ENCODE measurements around the gene TAS1R1.
A peak's percentile ranks its signal among the peaks of the same experiment; 100 is the strongest.

The TAS1R1 gene

GRCh38 chr1:6554907-6555778, at the start of gene TAS1R1:
Gene TAS1R1 (plus strand): TSS chr1:6555307. CDS start chr1:6555374, 67 bp downstream.
- peak; percentile 64 for DNase-seq

- peak; percentile 25 for DNase-seq
Observed at GRCh38 chr1:6505367-6506209, 49.5 kb upstream of the TAS1R1 start.

GRCh38 chr1:6506210-6507036, 48.7 kb upstream of the TAS1R1 start:
- peak; percentile 27 for DNase-seq

GRCh38 chr1:6507037-6507428, 48.1 kb upstream of the TAS1R1 start:
- peak; percentile 23 for DNase-seq

DNA sequence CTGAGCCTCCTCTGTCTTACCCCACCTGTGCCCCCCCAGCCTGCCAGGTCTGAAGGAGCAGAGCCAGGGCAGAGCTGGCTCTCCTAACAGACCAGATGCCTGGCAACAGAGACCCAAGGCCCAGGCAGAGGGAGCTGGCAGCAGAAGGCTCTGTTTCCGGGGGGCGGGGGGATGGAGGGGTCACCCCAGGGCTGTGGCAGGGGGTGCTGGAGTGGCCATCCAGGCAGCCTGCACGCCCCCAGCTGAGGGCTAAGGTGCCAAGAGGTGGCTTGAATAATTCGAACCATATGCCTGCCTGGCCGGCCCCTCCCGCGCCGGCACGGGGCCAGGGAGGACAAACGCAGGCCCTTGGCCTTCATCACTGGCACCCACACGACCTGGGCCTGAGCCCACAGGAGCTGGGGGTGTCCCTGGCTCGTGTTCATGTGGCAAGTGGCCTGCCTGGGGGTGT, 47.6 kb upstream of the TAS1R1 start:
- peak; percentile 60 for DNase-seq

GRCh38 chr1:6508154-6508815, 46.8 kb upstream of the TAS1R1 start:
- peak; percentile 26 for DNase-seq

GRCh38 chr1:6508816-6509189, 46.3 kb upstream of the TAS1R1 start:
- DNase-seq, result peak; percentile 33

DNA sequence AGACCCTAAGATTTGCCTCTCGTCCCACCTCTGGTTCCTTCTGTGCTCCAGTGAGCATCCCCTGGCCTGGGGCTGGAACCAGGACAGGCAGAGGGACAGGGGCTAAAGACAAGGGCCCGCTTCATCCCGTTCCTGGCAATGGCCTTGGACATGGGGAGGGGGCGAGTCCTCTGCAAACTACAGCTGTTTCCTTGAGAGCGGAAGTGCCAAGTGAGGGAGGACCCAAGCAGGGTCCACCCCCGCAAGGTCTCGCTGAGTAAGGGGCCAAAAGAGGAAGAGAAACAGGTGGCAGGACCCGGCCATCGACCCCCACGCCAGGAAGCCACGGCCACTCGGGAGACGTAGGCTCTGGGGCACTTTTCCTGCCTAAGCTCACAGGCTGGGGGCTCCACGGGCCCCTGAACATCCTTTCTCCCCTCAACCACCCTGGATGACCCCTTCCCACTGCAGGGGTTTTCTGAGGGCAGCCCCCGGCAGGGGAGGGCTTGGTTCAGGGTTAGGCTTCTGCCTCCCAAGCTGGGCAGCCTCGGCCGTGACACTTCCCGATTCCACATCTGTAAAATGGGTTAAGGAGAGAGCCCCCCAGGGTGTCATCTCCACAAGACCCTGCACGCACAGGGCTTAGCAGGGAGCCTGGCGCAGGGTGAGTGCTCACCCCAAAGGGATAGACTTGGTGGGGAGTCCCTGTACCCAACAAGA, 45.7 kb upstream of the TAS1R1 start:
- DNase-seq, result peak; percentile 35

GRCh38 chr1:6509919-6510291, 45.2 kb upstream of the TAS1R1 start:
- DNase-seq, result peak; percentile 24

DNA sequence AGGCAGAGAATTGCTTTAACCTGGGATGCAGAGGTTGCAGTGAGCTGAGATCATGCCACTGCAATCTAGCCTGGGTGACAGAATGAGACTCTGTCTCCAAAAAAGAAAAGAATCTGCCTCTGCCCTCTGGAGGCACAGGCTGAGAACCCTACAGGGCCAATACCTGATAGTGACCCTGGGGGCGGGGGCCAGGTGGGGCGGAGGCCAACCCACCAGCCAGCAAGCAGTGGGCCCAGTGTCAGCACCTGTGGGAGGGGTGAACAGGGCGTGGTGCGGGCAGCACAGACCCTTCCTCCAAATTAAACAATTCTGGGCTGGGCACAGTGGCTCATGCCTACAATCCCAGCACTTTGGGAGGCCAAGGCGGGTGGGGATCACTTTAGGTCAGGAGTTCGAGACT, 44.6 kb upstream of the TAS1R1 start:
- DNase-seq, result no peak

GRCh38 chr1:6511056-6511455, 44.1 kb upstream of the TAS1R1 start:
- DNase-seq, result no peak

- no peak for DNase-seq
Observed at GRCh38 chr1:6511561-6512244, 43.4 kb upstream of the TAS1R1 start.

DNA sequence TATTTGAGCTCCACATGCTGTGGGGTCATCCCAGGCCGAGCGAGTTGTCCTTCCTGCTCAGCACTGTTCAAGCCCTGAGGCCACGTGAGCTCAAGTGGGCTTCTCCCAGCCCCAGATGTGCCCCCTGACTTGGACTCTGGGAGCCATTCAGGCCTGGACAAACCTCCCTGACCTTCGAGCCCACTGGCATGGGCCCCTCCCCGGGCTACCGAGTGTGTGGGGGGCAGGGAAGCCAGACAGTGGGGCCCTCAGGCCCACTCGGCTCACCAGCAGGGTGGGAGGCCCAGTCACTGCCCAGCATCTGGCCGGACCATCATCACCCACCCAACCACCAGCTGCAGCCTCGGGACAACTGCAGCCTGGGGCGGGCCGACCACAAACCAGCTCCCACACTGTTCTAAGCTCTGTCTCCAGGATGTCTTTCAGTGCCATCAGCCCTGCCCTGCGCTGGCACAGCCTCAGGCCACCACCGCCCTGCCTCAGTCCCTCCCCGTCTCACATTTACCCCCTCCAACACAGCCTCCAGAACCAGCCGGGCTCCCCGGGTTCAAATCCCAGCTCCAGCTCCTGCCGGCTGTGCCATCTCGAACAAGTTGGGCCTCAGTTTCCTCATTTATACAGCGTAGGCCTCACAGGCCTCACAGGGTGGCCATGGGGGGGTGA, 42.7 kb upstream of the TAS1R1 start:
- DNase-seq, result no peak

DNA sequence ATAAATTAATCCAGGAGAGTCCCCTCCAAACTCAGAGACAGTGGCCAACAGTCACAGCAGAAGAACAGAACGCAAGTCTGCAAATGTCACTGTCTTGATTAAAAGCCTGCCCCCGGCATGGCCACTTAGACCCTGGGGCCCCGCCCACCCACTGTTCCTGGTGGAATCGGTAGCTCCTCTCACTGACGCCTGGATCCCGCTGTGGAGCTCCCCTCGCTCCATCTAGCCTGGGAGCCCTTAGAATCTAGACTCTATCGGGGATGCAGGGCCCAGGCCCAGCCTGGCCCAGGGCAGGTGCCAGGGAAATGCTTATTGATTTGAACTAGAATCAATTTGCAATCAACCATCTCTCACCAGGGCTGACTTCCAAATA, 42.2 kb upstream of the TAS1R1 start:
- no peak for DNase-seq

DNA sequence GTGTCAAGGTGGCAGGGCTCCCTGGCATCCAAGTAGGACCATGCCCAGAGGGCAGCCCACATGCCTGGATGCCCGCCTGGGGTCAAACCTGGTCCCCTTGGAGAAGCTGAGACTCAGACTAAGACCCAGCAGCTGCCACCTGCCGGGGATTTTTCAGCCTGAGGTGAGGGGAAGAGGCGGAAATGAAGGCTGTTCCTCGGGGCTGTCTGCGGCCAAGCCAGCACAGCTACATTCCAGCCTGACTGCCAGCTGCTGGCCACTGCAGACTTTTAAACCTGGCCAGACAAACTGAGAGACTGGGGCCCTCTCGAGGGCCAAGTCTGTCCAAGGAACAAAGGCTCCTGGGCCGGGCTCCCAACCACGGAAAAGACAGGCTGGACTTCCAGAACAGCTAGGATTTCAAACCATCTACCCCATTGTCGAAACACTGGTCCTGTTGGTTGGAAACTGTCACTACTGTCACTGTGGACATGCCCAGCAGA, 41.7 kb upstream of the TAS1R1 start:
- no peak for DNase-seq

- DNase-seq, result no peak
Observed at GRCh38 chr1:6515771-6516170, 39.3 kb upstream of the TAS1R1 start.

DNA sequence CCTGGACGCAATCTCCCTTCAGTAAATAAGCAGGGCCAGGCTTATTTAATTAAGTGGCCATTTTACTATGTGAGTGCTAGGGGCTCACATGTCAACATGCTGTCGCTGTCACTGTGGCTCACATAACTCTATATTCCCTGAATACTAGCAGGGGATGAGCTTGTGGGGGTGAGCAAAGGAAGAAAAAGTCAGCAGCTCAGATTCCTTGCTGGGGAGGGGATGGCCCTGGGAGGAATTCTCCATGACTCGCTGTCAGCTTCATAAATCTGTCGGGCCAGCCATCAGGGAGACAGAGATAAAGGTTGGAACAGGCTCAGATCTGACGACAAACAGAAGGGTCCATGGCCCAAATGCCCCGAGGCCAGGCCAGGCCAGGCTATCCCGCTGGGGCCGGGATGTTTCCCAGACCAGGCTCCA, 37.7 kb upstream of the TAS1R1 start:
- DNase-seq, result no peak

DNA sequence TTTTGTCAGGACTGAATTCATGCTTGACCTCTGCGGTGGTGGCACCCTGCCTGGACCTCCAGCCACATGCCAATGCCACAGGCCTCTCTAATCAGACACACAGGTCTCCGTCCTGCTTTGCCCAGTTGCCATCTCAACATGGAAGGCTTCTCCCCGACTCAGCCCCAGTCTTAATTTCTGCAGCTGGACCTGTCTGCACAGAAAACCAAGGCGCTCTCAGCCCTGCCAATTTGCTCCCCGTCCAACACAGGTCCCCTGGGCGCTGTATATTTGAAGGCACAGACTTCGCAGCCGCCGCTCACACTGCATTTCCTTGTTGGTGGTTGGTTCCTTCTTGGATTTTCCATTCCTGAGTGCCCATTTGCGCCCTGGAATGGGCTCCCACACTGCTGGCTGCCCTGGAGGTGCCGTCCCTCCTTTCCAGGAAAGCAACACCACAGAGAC, 35.6 kb upstream of the TAS1R1 start:
- peak; percentile 85 for DNase-seq

GRCh38 chr1:6519935-6520671, 35.0 kb upstream of the TAS1R1 start:
- peak; percentile 87 for DNase-seq

DNA sequence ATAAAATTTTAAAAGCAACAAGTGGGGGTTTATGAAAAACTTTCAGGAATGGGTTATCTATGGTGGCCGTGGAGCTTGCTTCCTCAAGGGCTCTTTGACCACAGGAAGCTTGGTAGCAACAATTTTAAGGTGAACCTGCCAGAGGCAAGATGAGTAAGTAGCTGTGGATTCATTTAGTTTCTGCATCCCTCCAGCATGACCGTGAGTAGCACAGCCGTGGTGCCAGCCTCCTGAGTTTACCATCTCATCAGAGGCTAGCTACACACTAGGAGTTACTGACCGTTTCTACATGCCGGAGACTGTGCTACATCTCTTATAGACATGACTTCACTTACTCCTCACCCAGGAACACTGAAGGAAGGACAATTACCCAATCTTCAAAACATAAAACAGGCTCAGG, 33.6 kb upstream of the TAS1R1 start:
- DNase-seq, result no peak
